Endothelial cell of umbilical vein (primary cell): ENCODE measurements around the gene CDC14B. TPM values are rescaled to one million over a fixed set of nuclear protein-coding genes. Genes with fewer than 3 reads are reported as not detected.

Experiments
- BruUV-seq: library from RNA; stranded (reverse); fragments of 400-500 nt; replicated peaks from 2 replicates; lab custom pipeline; 2021; lab: Mats Ljungman, UMichigan
- CTCF ChIA-PET: fragments of 300-600, 350-600 bp; sonication (Branson Sonifier 250); formaldehyde crosslinking; loops from one replicate; lab custom pipeline; 2021; ENCODE audit warnings: antibody characterized with exemption, inconsistent platforms; lab: Charles Lee
- POLR2A ChIA-PET: fragments of 300-600, 350-600 bp; sonication (Branson Sonifier 250); formaldehyde crosslinking; loops from one replicate; lab custom pipeline; 2021; ENCODE audit warnings: antibody characterized with exemption, inconsistent platforms; lab: Charles Lee
- DNase-seq: peaks from one replicate; pipeline ENCODE4 v3.0.0-alpha.2; 2011; ENCODE audit warnings: low read depth, low spot score
- FAIRE-seq: peaks from 2 replicates; lab custom pipeline; 2011; peaks lifted over from hg19 to GRCh38; lab: Jason Lieb, UNC
- H2AFZ ChIP-seq: 2 replicates; pipeline ENCODE4 v1.6.0; 2012; ENCODE audit warnings: low read depth, low read length, control low read depth, inconsistent platforms
- H3K27ac ChIP-seq: 2 replicates; pipeline ENCODE4 v1.5.1; 2011; ENCODE audit warnings: low read depth, mild to moderate bottlenecking, control low read depth, low read length, moderate library complexity; ENCODE audit not compliant: insufficient read depth
- H3K27me3 ChIP-seq, 2 experiments: 2 replicates each; pipeline versions ENCODE4 v1.6.0 to v1.6.1; 2011; ENCODE audit warnings: low read length in 2 of 2, mixed read lengths in 1 of 2; ENCODE audit not compliant: control insufficient read depth in 2 of 2, insufficient read depth in 2 of 2
- H3K36me3 ChIP-seq, 2 experiments: 2 replicates in 1 of 2; 3 replicates in 1 of 2; pipeline ENCODE4 v1.5.1; 2011; ENCODE audit warnings: low read length in 2 of 2, mild to moderate bottlenecking in 1 of 2, moderate library complexity in 1 of 2; ENCODE audit not compliant: control insufficient read depth in 2 of 2, insufficient read depth in 2 of 2; ENCODE audit errors: extremely low read depth in 1 of 2
- H3K4me1 ChIP-seq: 3 replicates; pipeline ENCODE4 v1.5.1; 2011; ENCODE audit warnings: mild to moderate bottlenecking, low read length; ENCODE audit not compliant: control insufficient read depth, insufficient read depth; ENCODE audit errors: extremely low read depth
- H3K4me2 ChIP-seq: 2 replicates; pipeline ENCODE4 v1.6.1; 2011; ENCODE audit warnings: low read length, control low read depth, mixed read lengths; ENCODE audit not compliant: insufficient read depth
- H3K4me3 ChIP-seq, 3 experiments: fragments of 200-600 bp in 1 of 3; sonication (generic), shearing (Covaris generic) in 1 of 3; replicated peaks in 1 of 3; 2 replicates each; pipeline ENCODE4 v1.5.1; 2011 to 2016; ENCODE audit warnings: control low read depth in 3 of 3, low read length in 3 of 3, mild to moderate bottlenecking in 2 of 3, inconsistent platforms in 1 of 3, low read depth in 1 of 3, moderate library complexity in 1 of 3; ENCODE audit not compliant: insufficient read depth in 1 of 3
- H3K79me2 ChIP-seq: 2 replicates; pipeline ENCODE4 v1.6.0; 2012; ENCODE audit warnings: low read length, inconsistent platforms; ENCODE audit not compliant: control insufficient read depth, insufficient read depth
- H3K9ac ChIP-seq: replicated peaks from 2 replicates; pipeline ENCODE3; 2011; ENCODE audit warnings: low read length, control low read depth; ENCODE audit not compliant: insufficient read depth; ENCODE audit errors: extremely low read depth
- H3K9me1 ChIP-seq: replicated peaks from 3 replicates; pipeline ENCODE4 v1.6.0; 2011; ENCODE audit warnings: mild to moderate bottlenecking, low read length; ENCODE audit not compliant: control insufficient read depth, insufficient read depth; ENCODE audit errors: extremely low read depth
- H3K9me3 ChIP-seq: replicated peaks from 2 replicates; pipeline ENCODE4 v1.5.1; 2012; ENCODE audit warnings: low read length, inconsistent platforms; ENCODE audit not compliant: control insufficient read depth, insufficient read depth
- H4K20me1 ChIP-seq: replicated peaks from 2 replicates; pipeline ENCODE3; 2011; ENCODE audit warnings: mild to moderate bottlenecking, low read length; ENCODE audit not compliant: control insufficient read depth, insufficient read depth; ENCODE audit errors: extremely low read depth
- EZH2 ChIP-seq: IDR thresholded peaks from 2 replicates; pipeline ENCODE4 v1.6.1; 2012; ENCODE audit warnings: borderline replicate concordance, low read depth, mild to moderate bottlenecking, moderate library complexity, low read length, inconsistent platforms; ENCODE audit not compliant: severe bottlenecking
- GATA2 ChIP-seq: IDR thresholded peaks from 2 replicates; pipeline ENCODE4 v1.7.0; 2011; ENCODE audit warnings: low read depth, mild to moderate bottlenecking, moderate library complexity, mixed read lengths, low read length; ENCODE audit not compliant: insufficient read length, insufficient read depth
- JUN ChIP-seq: IDR thresholded peaks from 2 replicates; pipeline ENCODE4 v1.6.1; 2011; ENCODE audit warnings: borderline replicate concordance, low read depth; ENCODE audit not compliant: insufficient read length, insufficient read depth
- MYC ChIP-seq: IDR thresholded peaks from one replicate; pipeline ENCODE4 v1.6.1; 2011; ENCODE audit warnings: mild to moderate bottlenecking, low read depth, low read length
- dilution Hi-C: fragments of 300-500 bp; cut with MboI; formaldehyde crosslinking; loops from one replicate; pipeline ENCODE4 v1.15.0; 2019; ENCODE audit warnings: low sequenced_read_pairs; ENCODE audit not compliant: extremely low pct_ligation_motif_present
- intact Hi-C: fragments of 100-400 bp; cut with micrococcal nuclease; formaldehyde crosslinking; loops from one replicate; pipeline ENCODE4 v1.10.0; 2022
- polyA plus RNA-seq, 4 experiments: library from polyadenylated mRNA; depleted of rRNA in 3 of 4; stranded (reverse) in 3 of 4; unstranded in 1 of 4; fragments of >200 nt; gene quantifications; 2 replicates each; pipeline versions ENCODE4 v1.2.1 to v1.2.3, GENCODE V29; 2011 to 2012; ENCODE audit warnings: missing spikeins in 1 of 4
- total RNA-seq: library from RNA; stranded (reverse); gene quantifications from 2 replicates; pipeline ENCODE4 v1.2.3, GENCODE V29; 2021
- TF ChIP-seq, protein P1 (sequence below), 2 donors: IDR thresholded peaks; 1 replicate in 1 of 2; 2 replicates in 1 of 2; pipeline ENCODE4 v1.5.1; 2011; ENCODE audit warnings: low read length in 2 of 2, mild to moderate bottlenecking in 2 of 2, moderate library complexity in 2 of 2, control low read depth in 1 of 2, inconsistent platforms in 1 of 2, low read depth in 1 of 2; ENCODE audit not compliant: insufficient read depth in 1 of 2; ENCODE audit errors: extremely low read depth in 1 of 2
- TF ChIP-seq, protein P2 (sequence below): IDR thresholded peaks from 2 replicates; pipeline ENCODE4 v1.6.1; 2011; ENCODE audit not compliant: insufficient read depth, insufficient read length

Gene CDC14B
- total and polyA plus RNA-seq, 2 donors (not counting 3 experiments of a cell fraction or from before 2014, with no cell fraction given), result 0.39 to 0.93 TPM

DNA sequence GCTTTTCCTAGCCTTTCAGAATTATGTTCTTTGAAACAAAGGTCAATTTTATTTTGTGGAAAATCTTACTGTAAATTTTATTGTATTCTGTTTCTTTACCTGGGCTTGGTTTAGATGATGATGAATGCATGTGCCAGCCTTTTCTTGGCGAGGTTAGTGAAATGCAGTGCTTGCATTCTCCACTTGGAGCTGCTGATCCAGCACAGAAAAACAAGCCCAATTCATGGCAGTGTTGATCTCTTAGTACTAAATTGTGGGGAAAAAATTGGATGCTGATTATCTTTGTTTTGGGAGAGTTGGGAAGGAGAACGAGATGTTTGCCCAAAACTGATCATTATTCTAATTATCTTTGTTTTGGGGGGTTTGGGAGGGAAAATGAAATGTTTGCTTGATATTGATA, 166.0 kb downstream of the CDC14B start:
- Histone ChIP-seq H3K4me1 (peaks cover 7% of the 10 kb centered on the region), H4K20me1 (no peaks in the 10 kb centered on the region), H3K9ac (no peak overlapping the region), H3K9me3 (no peaks in the 10 kb centered on the region), H3K27me3 (no peaks in the 10 kb centered on the region), H3K9me1 (no peaks in the 10 kb centered on the region), H3K4me3 (no peak overlapping the region), H2AFZ (no peak overlapping the region), H3K27ac (no peak overlapping the region), H3K79me2 (peaks cover 7% of the 10 kb centered on the region), H3K4me2 (no peak overlapping the region), H3K36me3 (no peaks in the 10 kb centered on the region)
- no TSS peak for BruUV-seq
- ChIA-PET POLR2A (no interaction called here), CTCF (interaction anchor here (0.8 to 2.7 kb wide), 5 partner anchors 12 to 199 kb away, joined by 3 to 12 read pairs (median 3); no protein-coding TSS in a partner anchor)
- TF ChIP-seq JUN, result no peak
- TF ChIP-seq, protein P1, sequence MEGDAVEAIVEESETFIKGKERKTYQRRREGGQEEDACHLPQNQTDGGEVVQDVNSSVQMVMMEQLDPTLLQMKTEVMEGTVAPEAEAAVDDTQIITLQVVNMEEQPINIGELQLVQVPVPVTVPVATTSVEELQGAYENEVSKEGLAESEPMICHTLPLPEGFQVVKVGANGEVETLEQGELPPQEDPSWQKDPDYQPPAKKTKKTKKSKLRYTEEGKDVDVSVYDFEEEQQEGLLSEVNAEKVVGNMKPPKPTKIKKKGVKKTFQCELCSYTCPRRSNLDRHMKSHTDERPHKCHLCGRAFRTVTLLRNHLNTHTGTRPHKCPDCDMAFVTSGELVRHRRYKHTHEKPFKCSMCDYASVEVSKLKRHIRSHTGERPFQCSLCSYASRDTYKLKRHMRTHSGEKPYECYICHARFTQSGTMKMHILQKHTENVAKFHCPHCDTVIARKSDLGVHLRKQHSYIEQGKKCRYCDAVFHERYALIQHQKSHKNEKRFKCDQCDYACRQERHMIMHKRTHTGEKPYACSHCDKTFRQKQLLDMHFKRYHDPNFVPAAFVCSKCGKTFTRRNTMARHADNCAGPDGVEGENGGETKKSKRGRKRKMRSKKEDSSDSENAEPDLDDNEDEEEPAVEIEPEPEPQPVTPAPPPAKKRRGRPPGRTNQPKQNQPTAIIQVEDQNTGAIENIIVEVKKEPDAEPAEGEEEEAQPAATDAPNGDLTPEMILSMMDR (IDR thresholded peaks at IDR 0.05; ENCODE audit: extremely low read depth in 1 of 2, insufficient read depth in 1 of 2, low read depth in 1 of 2, low read length in 2 of 2), result peak in 1 of 2 donors; percentile 10
- DNase-seq, result peak; percentile 31
- dilution Hi-C loops (no loop called here), intact Hi-C loops (no loop called here)
- FAIRE-seq, result peak; percentile 48

DNA sequence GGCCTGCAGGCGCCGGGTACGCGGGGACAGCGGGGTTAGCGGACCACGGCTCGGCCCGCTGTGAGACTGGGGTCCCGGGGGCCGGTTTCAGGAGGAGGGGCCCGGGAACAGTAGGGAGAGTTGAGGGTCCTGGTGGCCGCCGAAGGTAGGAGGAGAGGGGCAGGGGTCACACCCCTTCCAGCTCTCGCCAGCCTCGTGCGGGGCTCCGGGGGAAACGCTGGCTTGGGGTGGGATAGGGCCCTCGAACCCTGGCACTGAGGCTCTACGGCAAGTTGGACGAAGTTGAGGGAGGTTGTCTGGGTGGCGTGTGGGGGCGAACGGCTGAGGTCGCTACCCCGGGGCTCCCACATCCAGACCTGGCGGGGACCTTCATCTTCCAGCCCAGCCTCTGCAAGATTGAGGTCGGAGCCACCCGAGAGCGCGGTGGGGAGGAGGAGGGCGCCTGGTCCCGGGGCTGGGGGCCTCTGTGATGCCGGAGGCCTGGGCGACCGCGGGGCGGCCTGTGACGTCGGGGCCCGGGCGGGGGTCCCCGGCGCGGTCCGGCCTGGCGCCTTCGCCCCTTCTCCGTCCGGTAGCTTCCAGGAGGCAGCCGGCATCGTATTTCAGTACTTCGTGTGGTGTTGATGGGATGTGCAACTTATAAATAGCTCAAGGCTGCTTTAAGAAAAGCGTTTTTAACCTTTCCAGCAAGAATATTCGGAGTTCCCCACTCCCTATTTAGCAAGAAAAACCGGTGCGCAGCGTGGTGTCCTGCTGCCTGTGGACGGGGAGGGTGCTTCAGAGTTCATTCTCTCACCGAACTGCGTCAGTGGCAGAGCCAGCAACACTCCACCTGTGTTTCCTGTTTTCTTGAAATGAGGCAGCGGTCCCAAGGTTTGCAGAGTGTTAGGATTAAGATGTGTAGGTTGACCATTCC, 168.8 kb downstream of the CDC14B start:
- ChIA-PET CTCF (interaction anchor here (1.4 to 4.5 kb wide), 4 partner anchors 9 to 216 kb away, joined by 3 to 34 read pairs (median 12); no protein-coding TSS in a partner anchor), POLR2A (interaction anchor here (0.5 kb wide), 1 partner anchor 8 kb away, joined by 3 read pairs; no protein-coding TSS in a partner anchor)
- peak overlapping the region; percentile 79 for H3K4me2 ChIP-seq
- H3K36me3 ChIP-seq, result no peaks in the 10 kb centered on the region
- no peaks in the 10 kb centered on the region for H3K9me1 ChIP-seq
- peaks cover 7% of the 10 kb centered on the region for H3K4me1 ChIP-seq
- H3K9ac ChIP-seq, result peak overlapping the region; percentile 80
- H3K27ac ChIP-seq, result peak overlapping the region; percentile 65
- DNase-seq (peak; percentile 14), FAIRE-seq (no peak)
- H3K27me3 ChIP-seq, result peaks cover 0 to 2% of the 10 kb centered on the region in 2 experiments
- TSS peak; percentile 34 for BruUV-seq
- H4K20me1 ChIP-seq, result no peaks in the 10 kb centered on the region
- H3K9me3 ChIP-seq, result no peaks in the 10 kb centered on the region
- peak overlapping the region; percentile 56 for H2AFZ ChIP-seq
- H3K79me2 ChIP-seq, result peaks cover 7% of the 10 kb centered on the region
- intact Hi-C loops, result loop anchor here (1.0 to 2.0 kb wide), 4 partner anchors 31 to 204 kb away; partner anchors contain the start of genes PRXL2C and SLC35D2
- peak overlapping the region; percentile 50 to 66 (median 63) for H3K4me3 ChIP-seq
- dilution Hi-C loops, result no loop called here
- TF ChIP-seq EZH2, result no peak
- TF ChIP-seq GATA2, result no peak
- TF ChIP-seq MYC, result no peak
- TF ChIP-seq, protein P2, sequence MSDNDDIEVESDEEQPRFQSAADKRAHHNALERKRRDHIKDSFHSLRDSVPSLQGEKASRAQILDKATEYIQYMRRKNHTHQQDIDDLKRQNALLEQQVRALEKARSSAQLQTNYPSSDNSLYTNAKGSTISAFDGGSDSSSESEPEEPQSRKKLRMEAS, result no peak
